ENCODE data around the gene ZNF319.

- TF ChIP-seq, protein P1, sequence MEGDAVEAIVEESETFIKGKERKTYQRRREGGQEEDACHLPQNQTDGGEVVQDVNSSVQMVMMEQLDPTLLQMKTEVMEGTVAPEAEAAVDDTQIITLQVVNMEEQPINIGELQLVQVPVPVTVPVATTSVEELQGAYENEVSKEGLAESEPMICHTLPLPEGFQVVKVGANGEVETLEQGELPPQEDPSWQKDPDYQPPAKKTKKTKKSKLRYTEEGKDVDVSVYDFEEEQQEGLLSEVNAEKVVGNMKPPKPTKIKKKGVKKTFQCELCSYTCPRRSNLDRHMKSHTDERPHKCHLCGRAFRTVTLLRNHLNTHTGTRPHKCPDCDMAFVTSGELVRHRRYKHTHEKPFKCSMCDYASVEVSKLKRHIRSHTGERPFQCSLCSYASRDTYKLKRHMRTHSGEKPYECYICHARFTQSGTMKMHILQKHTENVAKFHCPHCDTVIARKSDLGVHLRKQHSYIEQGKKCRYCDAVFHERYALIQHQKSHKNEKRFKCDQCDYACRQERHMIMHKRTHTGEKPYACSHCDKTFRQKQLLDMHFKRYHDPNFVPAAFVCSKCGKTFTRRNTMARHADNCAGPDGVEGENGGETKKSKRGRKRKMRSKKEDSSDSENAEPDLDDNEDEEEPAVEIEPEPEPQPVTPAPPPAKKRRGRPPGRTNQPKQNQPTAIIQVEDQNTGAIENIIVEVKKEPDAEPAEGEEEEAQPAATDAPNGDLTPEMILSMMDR (IDR thresholded peaks at IDR 0.05): no peak
- no peak for TF ChIP-seq NR3C1 (CRISPR knock-in tag; conservative IDR thresholded peaks at IDR 0.05; ENCODE audit: low read depth)
These were observed 44.0 kb upstream of the ZNF319 start for GRCh38 chr16:58044266-58045019.
